ENCODE data around the gene PRRG2.

Gene PRRG2

GRCh38 chr19:49581007-49581508, at the start of gene PRRG2:
Gene PRRG2 (plus strand): TSS chr19:49581316. CDS start chr19:49583220, 1,904 bp downstream.
- DNase-seq, result no peak

DNA sequence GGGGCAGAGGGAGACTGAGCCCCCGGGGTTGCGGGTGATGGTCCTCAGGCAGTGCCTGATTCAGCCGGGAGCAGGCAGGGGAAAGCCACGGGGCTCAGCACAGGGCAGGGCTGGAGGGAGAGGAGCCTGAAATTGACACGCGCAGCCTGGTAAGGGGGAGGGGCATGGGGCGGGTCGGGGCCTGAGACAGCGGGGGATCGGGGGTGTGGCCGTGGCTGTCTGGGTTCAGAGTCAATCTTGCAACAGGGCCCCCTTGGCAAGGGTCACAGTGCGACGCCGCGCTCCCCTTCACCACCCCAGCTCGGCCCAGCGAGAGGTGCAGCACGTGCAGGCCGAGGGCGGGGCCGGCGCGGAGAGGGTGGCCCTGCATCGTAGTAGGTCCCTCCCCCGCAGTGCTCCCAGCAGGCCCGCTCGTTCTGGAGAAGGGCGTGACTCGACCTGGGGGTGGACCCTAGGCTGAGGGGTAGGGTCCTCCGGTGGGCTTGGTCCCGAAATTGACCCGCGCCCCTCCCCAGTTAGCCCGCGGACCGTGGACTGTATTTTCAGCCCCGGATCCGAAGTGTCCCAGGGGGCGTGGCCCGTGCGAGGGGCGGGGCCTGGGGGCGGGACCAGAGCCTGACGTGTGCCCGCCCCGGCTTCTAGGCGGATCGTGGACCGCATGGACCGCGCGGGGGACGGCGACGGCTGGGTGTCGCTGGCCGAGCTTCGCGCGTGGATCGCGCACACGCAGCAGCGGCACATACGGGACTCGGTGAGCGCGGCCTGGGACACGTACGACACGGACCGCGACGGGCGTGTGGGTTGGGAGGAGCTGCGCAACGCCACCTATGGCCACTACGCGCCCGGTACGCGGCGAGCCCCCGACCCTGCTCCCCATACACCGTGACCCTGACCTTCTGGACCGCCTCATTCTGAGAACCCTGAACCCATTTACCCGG, 47.3 kb upstream of the PRRG2 start:
- peak; percentile 90 for DNase-seq

- no peak for DNase-seq
These were observed 46.3 kb upstream of the PRRG2 start for GRCh38 chr19:49534632-49535385.

DNA sequence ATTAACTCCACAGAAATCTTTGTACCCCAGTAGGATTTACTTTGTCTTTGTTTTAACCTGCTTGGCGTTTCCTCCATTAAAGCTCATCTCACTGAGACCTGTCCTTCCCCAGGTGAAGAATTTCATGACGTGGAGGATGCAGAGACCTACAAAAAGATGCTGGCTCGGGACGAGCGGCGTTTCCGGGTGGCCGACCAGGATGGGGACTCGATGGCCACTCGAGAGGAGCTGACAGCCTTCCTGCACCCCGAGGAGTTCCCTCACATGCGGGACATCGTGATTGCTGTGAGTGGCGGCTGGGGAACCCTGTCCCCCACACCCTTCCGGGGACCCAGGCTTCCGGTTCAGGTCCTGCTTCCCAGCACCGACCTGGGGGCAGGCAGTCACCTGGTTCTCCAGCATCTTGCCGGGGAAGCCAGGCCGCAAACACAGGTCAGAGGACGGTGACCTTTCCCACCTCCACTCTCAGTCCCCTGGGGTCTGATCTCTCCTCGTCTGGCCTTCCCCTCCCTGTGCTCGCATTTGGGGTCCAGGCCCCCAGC, 44.1 kb upstream of the PRRG2 start:
- DNase-seq, result no peak

DNA sequence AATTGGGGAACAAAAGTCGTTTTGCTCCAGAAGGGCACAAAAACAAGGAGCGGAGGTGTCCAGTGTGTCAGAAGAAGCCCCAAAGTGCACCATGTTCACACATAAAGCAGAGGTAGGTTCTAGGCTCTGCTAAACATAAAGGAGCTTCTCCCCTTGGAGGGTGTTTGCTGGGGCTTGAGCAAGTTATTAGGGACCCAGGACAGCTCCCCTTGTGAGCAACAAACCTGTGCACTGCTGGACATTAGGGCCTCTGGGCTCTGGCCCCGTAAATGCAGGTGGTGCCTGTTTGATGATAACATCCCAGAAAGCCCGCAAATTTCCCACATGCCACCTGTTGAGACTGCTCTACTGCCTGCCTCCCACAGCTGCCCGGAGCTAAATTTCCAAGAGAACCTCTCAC, 42.5 kb upstream of the PRRG2 start:
- DNase-seq, result no peak

DNA sequence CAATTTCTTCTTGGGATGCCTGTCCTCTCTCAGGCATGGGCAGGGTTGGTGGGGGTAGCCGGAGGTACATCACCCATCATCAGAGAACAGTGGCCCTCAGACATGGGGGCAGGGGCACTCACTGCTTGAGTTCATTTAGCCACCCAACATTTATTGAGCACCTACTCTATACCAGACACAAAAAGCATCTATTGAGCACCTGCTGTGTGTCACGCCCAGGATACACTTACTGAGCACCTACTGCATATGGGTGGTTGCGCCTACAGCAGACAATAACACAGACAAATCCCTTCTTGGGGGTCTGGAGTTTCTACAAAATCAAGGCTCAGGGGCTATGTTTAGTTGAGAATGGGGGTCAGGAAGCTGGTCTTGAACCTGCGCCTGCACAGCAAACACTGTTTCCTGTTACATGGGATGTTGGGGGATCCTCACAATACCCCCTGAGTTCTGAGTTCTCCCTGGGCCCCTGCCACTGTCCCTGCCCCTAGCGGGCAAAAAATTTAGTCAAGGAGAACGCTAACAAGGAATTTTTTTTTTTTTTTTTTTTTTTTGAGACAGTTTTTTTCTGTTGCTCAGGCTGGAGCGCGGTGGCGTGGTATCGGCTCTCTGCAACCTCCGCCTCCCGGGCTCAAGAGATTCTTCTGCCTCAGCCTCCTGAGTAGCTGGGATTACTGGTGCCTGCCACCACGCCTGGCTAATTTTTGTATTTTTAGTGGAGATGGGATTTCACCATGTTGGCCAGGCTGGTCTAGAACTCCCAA, 41.7 kb upstream of the PRRG2 start:
- no peak for DNase-seq

DNA sequence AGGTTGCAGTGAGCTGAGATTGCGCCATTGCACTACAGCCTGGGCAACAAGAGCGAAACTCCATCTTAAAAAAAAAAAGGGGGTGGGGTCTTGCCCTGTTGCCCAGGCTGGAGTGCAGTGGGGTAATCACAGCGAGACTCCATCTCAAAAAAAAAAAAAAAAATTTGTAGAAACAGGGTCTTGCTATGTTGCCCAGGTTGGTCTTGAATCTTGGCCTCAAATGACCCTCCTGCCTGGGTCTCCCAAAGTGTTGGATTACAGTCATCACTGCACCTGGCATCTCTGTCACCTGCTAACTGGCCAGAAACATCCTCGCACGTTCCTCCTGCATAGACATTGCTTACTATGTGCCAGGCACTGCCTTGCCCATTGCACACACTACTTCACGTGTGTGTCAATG, 39.2 kb upstream of the PRRG2 start:
- DNase-seq, result no peak

DNA sequence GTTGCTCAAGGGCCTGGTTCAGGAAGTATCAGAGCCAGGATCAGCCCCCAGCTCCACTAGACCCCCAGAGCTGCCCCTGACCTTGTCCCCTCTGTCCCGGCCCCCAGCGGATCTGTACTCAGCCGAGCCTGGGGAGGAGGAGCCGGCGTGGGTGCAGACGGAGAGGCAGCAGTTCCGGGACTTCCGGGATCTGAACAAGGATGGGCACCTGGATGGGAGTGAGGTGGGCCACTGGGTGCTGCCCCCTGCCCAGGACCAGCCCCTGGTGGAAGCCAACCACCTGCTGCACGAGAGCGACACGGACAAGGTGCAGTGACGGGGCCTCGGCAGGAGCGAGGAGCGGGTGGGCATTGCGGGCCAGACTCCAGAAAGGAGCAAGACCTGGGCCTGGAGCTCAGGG, 38.7 kb upstream of the PRRG2 start:
- DNase-seq, result no peak

DNA sequence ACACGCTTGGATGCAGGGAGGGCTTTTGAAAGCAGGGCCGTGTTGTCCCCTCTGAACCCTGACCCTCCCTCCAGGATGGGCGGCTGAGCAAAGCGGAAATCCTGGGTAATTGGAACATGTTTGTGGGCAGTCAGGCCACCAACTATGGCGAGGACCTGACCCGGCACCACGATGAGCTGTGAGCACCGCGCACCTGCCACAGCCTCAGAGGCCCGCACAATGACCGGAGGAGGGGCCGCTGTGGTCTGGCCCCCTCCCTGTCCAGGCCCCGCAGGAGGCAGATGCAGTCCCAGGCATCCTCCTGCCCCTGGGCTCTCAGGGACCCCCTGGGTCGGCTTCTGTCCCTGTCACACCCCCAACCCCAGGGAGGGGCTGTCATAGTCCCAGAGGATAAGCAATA, 38.1 kb upstream of the PRRG2 start:
- DNase-seq, result no peak

DNA sequence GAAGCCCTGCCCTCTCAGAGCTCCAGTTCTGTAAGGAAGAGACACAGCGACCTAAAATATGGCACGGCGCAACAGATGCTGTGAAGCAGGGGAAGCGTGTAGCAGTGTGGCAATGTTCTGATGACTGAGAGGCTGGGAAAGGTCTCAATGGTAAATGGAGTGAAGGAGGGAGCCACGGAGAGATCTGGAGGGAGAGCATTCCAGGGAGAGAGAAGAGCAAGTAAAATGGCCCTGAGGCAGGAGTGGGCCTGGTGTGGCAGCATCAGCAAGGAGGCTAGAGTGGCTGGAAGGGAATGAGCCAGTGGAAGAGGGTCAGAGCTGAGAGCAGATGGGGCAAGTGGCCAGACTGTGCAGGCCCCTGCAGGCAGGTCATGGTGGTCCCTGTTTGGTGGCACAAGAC, 37.0 kb upstream of the PRRG2 start:
- no peak for DNase-seq

GRCh38 chr19:49546825-49547565, 34.1 kb upstream of the PRRG2 start:
- DNase-seq, result peak; percentile 76

DNA sequence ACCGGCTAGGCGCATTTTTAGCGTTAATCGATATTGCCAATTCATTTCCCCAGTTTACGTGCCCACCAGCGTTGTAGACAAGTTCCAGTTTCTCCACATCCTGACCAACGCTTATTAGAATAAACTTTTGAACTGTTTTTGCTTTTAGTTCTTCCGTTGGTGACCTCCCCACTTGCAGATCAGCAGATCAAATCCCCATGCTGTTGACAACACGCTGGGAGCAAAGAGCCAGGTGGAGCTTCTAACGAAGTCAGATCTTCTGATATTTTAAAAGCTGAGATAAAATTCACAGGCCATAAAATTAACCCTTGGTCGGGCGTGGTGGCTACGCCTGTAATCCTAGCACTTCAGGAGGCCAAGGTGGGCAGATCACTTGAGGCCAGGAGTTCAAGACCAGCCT, 32.1 kb upstream of the PRRG2 start:
- no peak for DNase-seq

- DNase-seq, result no peak
These were observed 29.6 kb upstream of the PRRG2 start for GRCh38 chr19:49551531-49551930.

GRCh38 chr19:49552749-49553148, 28.4 kb upstream of the PRRG2 start:
- peak; percentile 38 for DNase-seq

- DNase-seq, result peak; percentile 74
These were observed 27.5 kb upstream of the PRRG2 start for GRCh38 chr19:49553451-49554271.

DNA sequence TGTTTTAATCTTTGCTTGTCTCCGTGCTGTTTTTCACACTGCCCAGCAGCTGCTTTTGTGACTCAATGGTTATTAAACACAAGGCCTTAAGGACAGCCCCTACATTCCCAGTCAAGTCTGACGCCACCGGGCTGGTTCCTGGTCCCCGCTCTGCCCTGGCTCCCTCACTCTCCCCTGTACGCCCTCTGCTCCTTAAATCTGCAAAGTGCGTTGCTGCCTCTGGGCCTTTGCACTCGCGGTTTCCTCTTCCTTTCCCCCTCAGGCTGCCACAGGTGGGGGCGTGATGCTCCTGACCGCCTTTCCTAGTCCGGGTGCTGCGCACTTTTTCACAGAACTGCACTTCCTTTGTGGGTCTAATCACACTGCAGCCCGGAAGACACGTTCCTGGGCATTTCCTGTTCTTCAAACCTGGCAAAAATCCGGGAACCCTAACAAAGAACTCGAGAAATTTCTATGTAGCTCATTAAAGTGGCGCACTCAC, 26.4 kb upstream of the PRRG2 start:
- DNase-seq, result peak; percentile 75

DNA sequence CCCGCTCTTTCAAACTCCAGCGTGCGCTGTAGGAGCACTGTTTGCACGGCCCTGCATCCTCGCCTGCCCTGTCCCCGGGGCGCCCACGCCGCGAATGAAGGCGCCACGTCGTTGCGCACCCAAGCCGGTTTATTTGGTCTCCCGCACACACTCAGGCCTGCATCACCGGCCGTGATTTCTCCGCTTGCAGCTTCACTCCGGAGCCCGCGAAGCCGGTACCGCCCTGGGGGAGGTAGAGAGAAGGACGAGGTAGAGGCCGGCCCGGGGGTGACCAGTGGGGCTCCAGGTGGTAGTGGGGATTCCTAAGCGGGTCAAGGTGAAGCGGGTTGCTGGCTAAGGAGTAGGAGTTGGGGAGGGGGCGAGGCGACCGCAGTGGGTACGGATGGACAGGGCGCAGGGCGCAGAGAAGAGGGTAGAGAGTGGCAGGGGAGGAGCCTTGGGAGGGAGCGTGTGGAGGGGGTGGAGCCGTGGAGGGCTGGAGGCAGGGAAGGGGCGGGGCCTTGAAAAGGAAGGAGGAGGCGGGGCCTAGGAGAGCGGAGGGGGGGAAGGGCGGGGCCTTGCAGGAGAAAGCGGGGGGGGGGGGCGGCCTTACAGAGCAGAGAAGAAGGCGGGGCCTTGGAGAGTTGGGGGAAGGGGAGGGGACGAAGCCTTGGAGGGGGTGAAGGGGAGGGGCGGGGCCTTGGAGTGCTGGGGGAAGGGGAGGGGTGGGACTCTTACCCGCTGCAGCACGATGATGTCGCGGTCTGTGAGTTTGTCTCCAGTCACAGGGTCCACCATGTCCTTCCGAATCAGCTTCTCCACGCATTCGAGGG, 25.3 kb upstream of the PRRG2 start:
- DNase-seq, result peak; percentile 88

DNA sequence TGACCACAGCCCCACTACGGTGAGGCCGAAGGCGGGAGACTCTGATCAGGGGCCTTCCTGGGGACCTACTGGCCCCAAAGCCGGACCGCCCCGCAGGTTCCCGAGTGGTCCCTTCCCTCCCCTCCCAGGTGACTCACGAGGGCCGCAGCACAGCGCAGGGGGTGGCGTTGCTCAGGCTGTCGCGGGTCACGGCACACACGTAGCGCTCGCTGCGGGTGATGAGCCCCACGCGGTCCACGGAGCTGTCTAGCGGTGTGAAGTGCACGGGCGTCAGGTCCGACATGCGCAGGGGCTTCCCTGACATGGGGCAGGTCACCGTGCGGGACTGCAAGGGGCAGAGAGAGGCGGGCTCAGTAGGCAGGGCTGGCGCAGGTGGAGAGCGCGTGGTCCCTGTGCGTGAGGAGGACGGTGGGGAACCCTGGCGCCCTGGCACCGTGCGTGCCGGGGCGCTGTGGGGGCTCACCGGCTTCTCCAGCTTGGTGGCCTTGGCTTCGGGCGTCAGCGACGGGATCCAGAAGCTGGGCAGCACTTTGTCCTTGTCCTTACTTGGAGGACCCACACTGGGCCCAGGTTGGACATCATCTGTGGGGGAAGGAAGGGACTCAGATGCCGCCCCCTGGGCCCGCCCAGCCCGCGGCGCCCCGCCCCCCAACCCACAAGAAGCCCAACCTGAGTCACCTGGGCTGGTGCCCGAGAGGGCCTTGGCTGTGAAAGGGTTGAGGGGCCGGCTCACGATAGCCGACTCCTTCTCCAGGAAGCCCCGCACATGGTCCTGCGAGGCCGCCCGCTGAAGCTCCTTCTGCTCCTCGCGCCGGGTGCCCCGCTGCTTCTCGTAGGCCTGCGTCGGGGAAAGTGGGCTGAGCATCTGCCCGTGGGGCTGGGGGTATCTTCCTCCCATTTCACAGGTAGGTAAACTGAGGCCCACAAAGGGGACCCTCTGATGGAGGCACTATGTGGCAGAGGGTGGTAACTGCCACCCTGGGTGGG, 24.4 kb upstream of the PRRG2 start:
- DNase-seq, result peak; percentile 65
